Stomach (tissue), 4 donors: ENCODE results near the gene PROB1.

Source experiments
- CTCF ChIP-seq, 7 experiments: fragments of 450-650 bp in 4 of 7; fragments of 200-600 bp in 3 of 7; sonication (generic) in 3 of 7; IDR thresholded peaks; one replicate each; pipeline ENCODE4 v1.5.1; 2016 to 2019; ENCODE audit warnings: antibody characterized with exemption in 7 of 7, control low read depth in 2 of 7, mild to moderate bottlenecking in 1 of 7
- POLR2A ChIP-seq, 4 donors: fragments of 450-650 bp; IDR thresholded peaks; one replicate each; pipeline ENCODE4 v1.6.1; 2016; ENCODE audit warnings: antibody characterized with exemption in 4 of 4, control low read depth in 2 of 4, mild to moderate bottlenecking in 1 of 4, moderate library complexity in 1 of 4

- TF ChIP-seq CTCF (IDR thresholded peaks at IDR 0.05) (no peak), POLR2A (IDR thresholded peaks at IDR 0.05) (no peak)
Observed at GRCh38 chr5:139394654-139395566, at the start of gene PROB1.
